ENCODE measurements around the gene CX3CR1. TPM values are rescaled to one million over a fixed set of nuclear protein-coding genes. Genes with fewer than 3 reads are reported as not detected.

The CX3CR1 gene
- total RNA-seq, 1 donor from 2014 or later = not detected

GRCh38 chr3:39280571-39280970, 735 bp upstream of the CX3CR1 start:
- Mint-ChIP-seq H3K27ac (no peak overlapping the region), H3K4me3 (ENCODE audit: low read depth) (no peak overlapping the region), H3K4me1 (ENCODE audit: low read depth) (no peaks in the 10 kb centered on the region), H3K9me3 (ENCODE audit: low read depth) (no peaks in the 10 kb centered on the region), H3K27me3 (peaks cover 16% of the 10 kb centered on the region), H3K36me3 (ENCODE audit: insufficient read depth) (no peaks in the 10 kb centered on the region)
- TF ChIP-seq, protein P1, sequence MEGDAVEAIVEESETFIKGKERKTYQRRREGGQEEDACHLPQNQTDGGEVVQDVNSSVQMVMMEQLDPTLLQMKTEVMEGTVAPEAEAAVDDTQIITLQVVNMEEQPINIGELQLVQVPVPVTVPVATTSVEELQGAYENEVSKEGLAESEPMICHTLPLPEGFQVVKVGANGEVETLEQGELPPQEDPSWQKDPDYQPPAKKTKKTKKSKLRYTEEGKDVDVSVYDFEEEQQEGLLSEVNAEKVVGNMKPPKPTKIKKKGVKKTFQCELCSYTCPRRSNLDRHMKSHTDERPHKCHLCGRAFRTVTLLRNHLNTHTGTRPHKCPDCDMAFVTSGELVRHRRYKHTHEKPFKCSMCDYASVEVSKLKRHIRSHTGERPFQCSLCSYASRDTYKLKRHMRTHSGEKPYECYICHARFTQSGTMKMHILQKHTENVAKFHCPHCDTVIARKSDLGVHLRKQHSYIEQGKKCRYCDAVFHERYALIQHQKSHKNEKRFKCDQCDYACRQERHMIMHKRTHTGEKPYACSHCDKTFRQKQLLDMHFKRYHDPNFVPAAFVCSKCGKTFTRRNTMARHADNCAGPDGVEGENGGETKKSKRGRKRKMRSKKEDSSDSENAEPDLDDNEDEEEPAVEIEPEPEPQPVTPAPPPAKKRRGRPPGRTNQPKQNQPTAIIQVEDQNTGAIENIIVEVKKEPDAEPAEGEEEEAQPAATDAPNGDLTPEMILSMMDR (IDR thresholded peaks at IDR 0.05; ENCODE audit: unreplicated experiment) = no peak
- no peak for DNase-seq (ENCODE audit: low spot score, unreplicated experiment)

DNA sequence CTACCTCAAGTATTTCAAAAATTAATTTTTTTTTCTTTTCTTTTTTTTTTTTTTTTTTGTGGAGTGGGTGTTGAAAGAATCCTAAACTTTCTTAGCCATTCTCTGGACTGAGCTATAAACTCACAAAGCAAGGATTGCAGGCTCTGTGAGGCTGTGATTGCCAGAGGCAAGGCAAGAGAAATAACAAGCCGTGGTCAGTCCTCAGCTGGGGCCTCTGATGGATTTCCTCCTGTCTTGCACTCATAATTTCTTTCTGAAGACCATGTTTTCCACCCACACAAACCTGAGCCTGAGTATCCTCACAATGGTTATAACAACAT, 1.3 kb downstream of the CX3CR1 start:
- H3K36me3 Mint-ChIP-seq (ENCODE audit: insufficient read depth) = no peaks in the 10 kb centered on the region

GRCh38 chr3:39277893-39278615, 1.8 kb downstream of the CX3CR1 start:
- H3K4me3 Mint-ChIP-seq (ENCODE audit: low read depth) = no peak overlapping the region
- TF ChIP-seq, protein P1 (IDR thresholded peaks at IDR 0.05; ENCODE audit: unreplicated experiment) = no peak
- DNase-seq (ENCODE audit: low spot score, unreplicated experiment) = no peak
- H3K27me3 Mint-ChIP-seq = peaks cover 12% of the 10 kb centered on the region
- no peaks in the 10 kb centered on the region for H3K9me3 Mint-ChIP-seq (ENCODE audit: low read depth)
- H3K4me1 Mint-ChIP-seq (ENCODE audit: low read depth) = peaks cover 4% of the 10 kb centered on the region
- H3K27ac Mint-ChIP-seq = no peak overlapping the region
- no peaks in the 10 kb centered on the region for H3K36me3 Mint-ChIP-seq (ENCODE audit: insufficient read depth)

More for the DNA sequence above, 1.3 kb downstream of the CX3CR1 start:
- no peak for DNase-seq (ENCODE audit: low spot score, unreplicated experiment)
- H3K4me1 Mint-ChIP-seq (ENCODE audit: low read depth) = peaks cover 4% of the 10 kb centered on the region
- TF ChIP-seq, protein P1 (IDR thresholded peaks at IDR 0.05; ENCODE audit: unreplicated experiment) = no peak
- H3K27me3 Mint-ChIP-seq = peaks cover 12% of the 10 kb centered on the region
- no peaks in the 10 kb centered on the region for H3K9me3 Mint-ChIP-seq (ENCODE audit: low read depth)
- H3K4me3 Mint-ChIP-seq (ENCODE audit: low read depth) = no peak overlapping the region
- H3K27ac Mint-ChIP-seq = no peak overlapping the region

- H3K9me3 Mint-ChIP-seq (ENCODE audit: low read depth) = no peaks in the 10 kb centered on the region
- DNase-seq (ENCODE audit: low spot score, unreplicated experiment) = no peak
- H3K27ac Mint-ChIP-seq = no peak overlapping the region
- TF ChIP-seq, protein P1 (IDR thresholded peaks at IDR 0.05; ENCODE audit: unreplicated experiment) = no peak
- no peaks in the 10 kb centered on the region for H3K36me3 Mint-ChIP-seq (ENCODE audit: insufficient read depth)
- H3K4me3 Mint-ChIP-seq (ENCODE audit: low read depth) = no peak overlapping the region
- H3K27me3 Mint-ChIP-seq = peaks cover 12% of the 10 kb centered on the region
- H3K4me1 Mint-ChIP-seq (ENCODE audit: low read depth) = peaks cover 4% of the 10 kb centered on the region
Measured at GRCh38 chr3:39276746-39277145, 3.1 kb downstream of the CX3CR1 start.

- Mint-ChIP-seq H3K4me3 (ENCODE audit: low read depth) (no peak overlapping the region), H3K27ac (no peak overlapping the region), H3K4me1 (ENCODE audit: low read depth) (peaks cover 4% of the 10 kb centered on the region), H3K27me3 (peaks cover 12% of the 10 kb centered on the region), H3K9me3 (ENCODE audit: low read depth) (no peaks in the 10 kb centered on the region), H3K36me3 (ENCODE audit: insufficient read depth) (no peaks in the 10 kb centered on the region)
- no peak for DNase-seq (ENCODE audit: low spot score, unreplicated experiment)
- TF ChIP-seq, protein P1 (IDR thresholded peaks at IDR 0.05; ENCODE audit: unreplicated experiment) = no peak
Measured at GRCh38 chr3:39275963-39276593, 3.8 kb downstream of the CX3CR1 start.
